H1 (cell line): ENCODE data around the gene DIP2B. TPM values are rescaled to one million over a fixed set of nuclear protein-coding genes. Genes with fewer than 3 reads are reported as not detected.

Experiments
- BACH1 ChIP-seq: IDR thresholded peaks from 2 replicates; pipeline ENCODE4 v1.6.1; 2012; ENCODE audit warnings: low read length, improper control_type of control experiment
- CBX5 ChIP-seq: fragments of 300-800, 300-1000 bp; sonication (generic); IDR thresholded peaks from 2 replicates; pipeline ENCODE4 v1.7.1; 2016; ENCODE audit warnings: antibody characterized with exemption, low read length, low read depth
- CEBPB ChIP-seq: IDR thresholded peaks from 2 replicates; pipeline ENCODE4 v1.6.1; 2012; ENCODE audit warnings: low read depth, low read length
- JUND ChIP-seq: IDR thresholded peaks from 2 replicates; pipeline ENCODE4 v1.6.1; 2011; ENCODE audit warnings: mild to moderate bottlenecking, improper control_type of control experiment, low read length
- KDM1A ChIP-seq: fragments of 200-600, 300-600 bp; sonication (generic); IDR thresholded peaks from 2 replicates; pipeline ENCODE4 v1.7.1; 2016; ENCODE audit warnings: mild to moderate bottlenecking, low read length, borderline replicate concordance
- NRF1 ChIP-seq: IDR thresholded peaks from 2 replicates; pipeline ENCODE4 v1.6.1; 2011; ENCODE audit warnings: mild to moderate bottlenecking, low read depth, low read length, improper control_type of control experiment
- RXRA ChIP-seq: IDR thresholded peaks from 2 replicates; pipeline ENCODE4 v1.6.1; 2011; ENCODE audit warnings: low read depth, mild to moderate bottlenecking, low read length, moderate library complexity; ENCODE audit not compliant: insufficient read depth
- SP4 ChIP-seq: IDR thresholded peaks from 2 replicates; pipeline ENCODE4 v1.6.1; 2012; ENCODE audit warnings: low read length, inconsistent platforms
- TAF7 ChIP-seq: optimal IDR thresholded peaks from 2 replicates; pipeline ENCODE3; 2011; ENCODE audit warnings: low read depth, mild to moderate bottlenecking, inconsistent platforms, low read length, moderate library complexity, borderline replicate concordance
- polyA plus RNA-seq, 7 experiments: library from polyadenylated mRNA; depleted of rRNA in 3 of 7; stranded (reverse) in 5 of 7; unstranded in 2 of 7; fragments of >200 nt in 5 of 7; fragments of 200-250 nt in 2 of 7; gene quantifications; 1 replicate in 5 of 7; 2 replicates in 1 of 7; 4 replicates in 1 of 7; pipeline versions ENCODE4 v1.2.1 to v1.2.3, GENCODE V29; 2011 to 2013; ENCODE audit warnings: missing spikeins in 2 of 7, mixed read lengths in 2 of 7
- total RNA-seq: library from RNA; stranded (reverse); fragmentation: NEBNext Ultra II Directional; extraction: Animal tissue kit (Norgen Biotek cat#: 25700); gene quantifications from 2 replicates; pipeline ENCODE4 v1.2.1, GENCODE V29; 2021
- TF ChIP-seq, protein P1 (sequence below), 3 experiments: IDR thresholded peaks; 1 replicate in 2 of 3; 2 replicates in 1 of 3; pipeline versions ENCODE4 v1.5.1 to v1.6.1; 2011; ENCODE audit warnings: low read length in 3 of 3, mild to moderate bottlenecking in 3 of 3, inconsistent platforms in 2 of 3, low read depth in 1 of 3, moderate library complexity in 1 of 3; ENCODE audit not compliant: insufficient read depth in 1 of 3; ENCODE audit errors: control extremely low read depth in 1 of 3

DIP2B gene
- total and polyA plus RNA-seq, 2 of the 8 experiments (the other 6 are each of a cell fraction or from before 2014, with no cell fraction given) = 11.1 to 29.6 TPM

- TF ChIP-seq, protein P1, sequence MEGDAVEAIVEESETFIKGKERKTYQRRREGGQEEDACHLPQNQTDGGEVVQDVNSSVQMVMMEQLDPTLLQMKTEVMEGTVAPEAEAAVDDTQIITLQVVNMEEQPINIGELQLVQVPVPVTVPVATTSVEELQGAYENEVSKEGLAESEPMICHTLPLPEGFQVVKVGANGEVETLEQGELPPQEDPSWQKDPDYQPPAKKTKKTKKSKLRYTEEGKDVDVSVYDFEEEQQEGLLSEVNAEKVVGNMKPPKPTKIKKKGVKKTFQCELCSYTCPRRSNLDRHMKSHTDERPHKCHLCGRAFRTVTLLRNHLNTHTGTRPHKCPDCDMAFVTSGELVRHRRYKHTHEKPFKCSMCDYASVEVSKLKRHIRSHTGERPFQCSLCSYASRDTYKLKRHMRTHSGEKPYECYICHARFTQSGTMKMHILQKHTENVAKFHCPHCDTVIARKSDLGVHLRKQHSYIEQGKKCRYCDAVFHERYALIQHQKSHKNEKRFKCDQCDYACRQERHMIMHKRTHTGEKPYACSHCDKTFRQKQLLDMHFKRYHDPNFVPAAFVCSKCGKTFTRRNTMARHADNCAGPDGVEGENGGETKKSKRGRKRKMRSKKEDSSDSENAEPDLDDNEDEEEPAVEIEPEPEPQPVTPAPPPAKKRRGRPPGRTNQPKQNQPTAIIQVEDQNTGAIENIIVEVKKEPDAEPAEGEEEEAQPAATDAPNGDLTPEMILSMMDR (IDR thresholded peaks at IDR 0.05; ENCODE audit: control extremely low read depth in 1 of 3, insufficient read depth in 1 of 3, low read depth in 1 of 3, low read length in 3 of 3) = no peak
- TF ChIP-seq CEBPB (no peak), RXRA (no peak), NRF1 (no peak), BACH1 (no peak), CBX5 (no peak), SP4 (no peak), KDM1A (no peak), JUND (no peak), TAF7 (no peak)
These were observed 85.1 kb downstream of the DIP2B start (continued) for GRCh38 chr12:50589650-50590435.
